Motor neuron (in vitro differentiated cells): Measurements from ENCODE around the gene FHIT. TPM values are rescaled to one million over a fixed set of nuclear protein-coding genes. Genes with fewer than 3 reads are reported as not detected.

Experiments used
- ATAC-seq, 8 experiments: fragments of 200-7000 bp; cut with Tn5 transposase; replicated peaks in 6 of 8; 2 replicates each; pipeline ENCODE4 v1.8.0; 2021; ENCODE audit warnings: mild to moderate bottlenecking in 8 of 8, moderate library complexity in 8 of 8
- H3K27ac ChIP-seq, 2 donors: fragments of 250-450 bp; sonication (Bioruptor Pico); 2 replicates each; pipeline ENCODE4 v1.9.0; 2021; ENCODE audit warnings: antibody characterized with exemption in 2 of 2, mild to moderate bottlenecking in 2 of 2, moderate library complexity in 1 of 2
- H3K4me1 ChIP-seq, 2 donors: fragments of 250-450 bp; sonication (Bioruptor Pico); replicated peaks in 1 of 2; 2 replicates each; pipeline ENCODE4 v1.6.1; 2021; ENCODE audit warnings: antibody characterized with exemption in 2 of 2, mild to moderate bottlenecking in 2 of 2, moderate library complexity in 1 of 2
- H3K4me3 ChIP-seq, 5 donors: fragments of 250-450 bp; sonication (Bioruptor Pico); 2 replicates each; pipeline ENCODE4 v1.9.0; 2021; ENCODE audit warnings: antibody characterized with exemption in 5 of 5, mild to moderate bottlenecking in 5 of 5, moderate library complexity in 4 of 5
- WGBS, 10 experiments: fragments of 450-650 bp; shearing (Covaris generic); methylation state at CpG; one replicate each; pipeline ENCODE4 v1.0.0; 2022; 5-methylcytosine and 5-hydroxymethylcytosine counted together
- in situ Hi-C, 9 experiments: fragments of 400-800 bp; cut with MboI; loops; one replicate each; pipeline ENCODE4 v1.15.0; 2021; ENCODE audit warnings: low sequenced_read_pairs in 9 of 9, low pct_unique_long_range_greater_than_20kb in 2 of 9; ENCODE audit not compliant: unreplicated experiment in 9 of 9
- total RNA-seq, 8 experiments: library from RNA; unstranded; fragments of 300-600 nt; gene quantifications; 2 replicates each; pipeline versions ENCODE4 v1.2.3 to v1.2.4, GENCODE V29; 2022

FHIT gene
- total RNA-seq, 8 experiments from 2014 or later = 1.6 to 25.1 (median 12.1) TPM

GRCh38 chr3:60011218-60011617 lies 1240.0 kb downstream of the FHIT start:
- in situ Hi-C loops = no loop called here
- 47 to 100% (median 85%) methylated on average over 5 to 9 of the region's 9 CpGs; no CpG with 5 or more reads in 1 of the 10 experiments for WGBS, 10 experiments
- peaks cover 17 to 33% of the 10 kb centered on the region in 2 donors for H3K4me1 ChIP-seq
- peak in 3 of 8 experiments; percentile 19 to 86 (median 39) for ATAC-seq
- H3K27ac ChIP-seq = no peak overlapping the region
- no peak overlapping the region for H3K4me3 ChIP-seq

GRCh38 chr3:60010781-60011180 lies 1240.5 kb downstream of the FHIT start:
- Histone ChIP-seq H3K27ac (no peak overlapping the region), H3K4me3 (no peak overlapping the region), H3K4me1 (peaks cover 17 to 32% of the 10 kb centered on the region in 2 donors)
- WGBS, 10 experiments = 28 to 100% (median 69%) methylated on average over 1 to 4 of the region's 4 CpGs; no CpG with 5 or more reads in 1 of the 10 experiments
- ATAC-seq = peak in 1 of 8 experiments; percentile 42
- in situ Hi-C loops = no loop called here

GRCh38 chr3:60009931-60010478 lies 1241.2 kb downstream of the FHIT start:
- Histone ChIP-seq H3K27ac (no peak overlapping the region), H3K4me3 (no peak overlapping the region), H3K4me1 (peaks cover 13 to 24% of the 10 kb centered on the region in 2 donors)
- ATAC-seq = no peak
- in situ Hi-C loops = no loop called here
- 45 to 100% (median 75%) methylated on average over 1 to 3 of the region's 3 CpGs; no CpG with 5 or more reads in 1 of the 10 experiments for WGBS, 10 experiments

DNA sequence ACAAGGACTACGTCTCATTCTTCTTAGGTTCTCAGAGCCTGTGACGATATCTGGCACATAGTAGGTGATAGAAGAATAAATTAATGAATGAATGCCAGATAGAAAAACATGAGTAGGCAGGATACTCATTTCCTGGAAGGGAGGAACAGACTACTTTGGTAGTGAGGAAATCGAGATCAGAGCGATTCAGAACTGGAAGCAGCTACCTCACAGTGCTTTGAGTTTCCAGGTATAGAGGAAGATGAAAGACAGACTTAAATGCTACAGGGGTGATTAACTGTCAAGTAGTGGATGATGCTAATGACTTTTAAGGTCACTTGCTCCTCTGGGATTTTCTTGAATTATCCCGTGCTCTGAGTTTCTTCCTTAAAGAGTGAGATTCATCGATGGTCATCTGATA lies 1249.9 kb downstream of the FHIT start:
- no peak overlapping the region for H3K4me3 ChIP-seq
- no peak for ATAC-seq
- WGBS, 10 experiments = 67 to 100% (median 93%) methylated on average over 2 to 6 of the region's 6 CpGs
- no peak overlapping the region for H3K27ac ChIP-seq
- in situ Hi-C loops = no loop called here
- peaks cover 33 to 48% of the 10 kb centered on the region in 2 donors for H3K4me1 ChIP-seq

DNA sequence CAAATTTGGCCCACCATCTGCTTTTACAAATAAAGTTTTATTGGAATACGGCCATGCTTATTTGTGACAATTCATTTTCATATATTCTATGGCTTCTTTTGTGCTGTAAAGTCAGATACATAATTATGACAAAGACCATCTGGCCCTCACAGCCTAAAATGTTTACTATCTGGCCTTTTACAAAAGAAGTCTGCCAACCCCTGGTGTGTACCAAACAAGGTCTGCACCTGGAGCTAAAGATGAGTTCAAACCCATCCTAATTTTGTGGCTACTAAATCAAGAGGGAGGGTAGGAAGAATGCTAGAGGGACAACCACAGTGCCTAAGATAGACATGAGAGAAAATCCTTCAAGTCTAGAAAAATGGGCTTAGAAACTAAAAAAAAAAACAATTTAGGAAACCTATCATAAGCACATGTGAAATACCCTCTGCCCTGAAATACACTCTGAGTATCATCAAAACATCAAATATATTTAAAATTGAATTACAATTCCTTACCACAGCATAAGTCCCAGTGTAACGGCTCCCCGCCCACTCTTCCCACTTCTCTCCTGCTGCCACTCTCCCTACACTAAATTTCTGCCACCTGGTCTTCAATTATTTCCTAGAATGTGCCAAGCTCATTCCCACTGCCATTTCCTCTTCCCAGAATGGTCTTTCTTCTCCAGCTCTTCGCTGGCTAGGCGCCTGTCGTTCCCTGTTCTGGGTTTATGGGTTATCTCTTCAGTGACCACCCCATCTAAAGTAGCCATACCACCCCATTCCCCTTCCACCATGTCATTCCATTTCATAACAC lies 1250.7 kb downstream of the FHIT start:
- no peak overlapping the region for H3K4me3 ChIP-seq
- H3K27ac ChIP-seq = no peak overlapping the region
- WGBS, 10 experiments = 67 to 100% (median 95%) methylated on average over 1 to 6 of the region's 6 CpGs; no CpG with 5 or more reads in 1 of the 10 experiments
- ATAC-seq = no peak
- in situ Hi-C loops = no loop called here
- H3K4me1 ChIP-seq = peaks cover 36 to 54% of the 10 kb centered on the region in 2 donors

- 12 to 100% (median 28%) methylated on average over 1 to 4 of the region's 6 CpGs; no CpG with 5 or more reads in 1 of the 10 experiments for whole genome bisulfite sequencing, 10 experiments
- peak in 5 of 8 experiments; percentile 93 to 97 (median 95) for ATAC-seq
- Histone ChIP-seq H3K4me1 (peaks cover 41 to 50% of the 10 kb centered on the region in 2 donors), H3K27ac (peak overlapping the region; percentile 79 to 83), H3K4me3 (no peak overlapping the region)
- in situ Hi-C loops = no loop called here
These were observed 1253.2 kb downstream of the FHIT start for GRCh38 chr3:59998058-59998457.

DNA sequence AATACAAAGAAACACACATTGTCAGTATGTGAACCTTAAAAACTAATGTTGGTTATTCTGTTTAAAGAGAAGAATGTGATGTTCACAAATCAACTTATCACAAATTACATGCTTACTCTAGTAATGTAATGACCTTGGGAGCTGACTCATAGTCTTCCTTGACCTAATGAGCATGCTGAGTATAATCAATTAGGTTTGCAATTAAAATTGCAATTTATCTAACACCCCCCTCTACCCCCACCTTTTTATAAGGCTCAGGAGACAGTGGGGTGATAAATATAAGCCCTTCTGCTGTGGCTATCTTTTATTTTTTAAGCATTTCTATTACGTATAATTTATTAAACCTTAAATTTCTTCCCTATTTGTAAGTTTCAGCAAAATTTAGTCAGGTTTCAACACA lies 1253.7 kb downstream of the FHIT start:
- Histone ChIP-seq H3K27ac (peak overlapping the region; percentile 79 to 83), H3K4me3 (no peak overlapping the region), H3K4me1 (peaks cover 41 to 45% of the 10 kb centered on the region in 2 donors)
- ATAC-seq = peak in 5 of 8 experiments; percentile 25 to 52 (median 42)
- whole genome bisulfite sequencing, 10 experiments = 78 to 100% (median 89%) methylated on average over 1 of the region's 1 CpG; no CpG with 5 or more reads in 3 of the 10 experiments
- in situ Hi-C loops = no loop called here

DNA sequence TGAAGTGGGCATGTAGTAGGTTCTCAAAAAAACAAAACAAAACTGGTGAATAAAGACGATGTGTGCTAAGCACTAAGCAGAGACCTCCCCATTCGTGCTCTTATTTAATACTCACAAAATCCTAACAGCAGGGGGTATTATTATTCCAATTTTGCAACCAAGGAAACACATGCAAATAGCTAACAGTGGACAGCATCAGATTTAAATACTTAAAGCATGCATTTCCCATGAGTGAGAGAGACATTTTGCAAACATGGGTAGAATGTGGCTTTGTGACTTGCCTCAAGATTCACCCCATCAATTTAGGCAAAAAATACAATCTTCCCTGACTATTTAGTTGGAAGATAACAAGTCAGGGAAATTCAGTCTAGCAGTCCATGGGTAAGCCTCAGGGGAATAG lies 1255.2 kb downstream of the FHIT start:
- in situ Hi-C loops = no loop called here
- Histone ChIP-seq H3K27ac (peak overlapping the region in 1 of 2 donors; percentile 33), H3K4me1 (peaks cover 41% of the 10 kb centered on the region in 2 donors), H3K4me3 (no peak overlapping the region)
- peak in 5 of 8 experiments; percentile 6 to 82 (median 72) for ATAC-seq
- WGBS, 10 experiments = 0 to 100% (median 74%) methylated on average over 1 to 2 of the region's 2 CpGs; no CpG with 5 or more reads in 3 of the 10 experiments

DNA sequence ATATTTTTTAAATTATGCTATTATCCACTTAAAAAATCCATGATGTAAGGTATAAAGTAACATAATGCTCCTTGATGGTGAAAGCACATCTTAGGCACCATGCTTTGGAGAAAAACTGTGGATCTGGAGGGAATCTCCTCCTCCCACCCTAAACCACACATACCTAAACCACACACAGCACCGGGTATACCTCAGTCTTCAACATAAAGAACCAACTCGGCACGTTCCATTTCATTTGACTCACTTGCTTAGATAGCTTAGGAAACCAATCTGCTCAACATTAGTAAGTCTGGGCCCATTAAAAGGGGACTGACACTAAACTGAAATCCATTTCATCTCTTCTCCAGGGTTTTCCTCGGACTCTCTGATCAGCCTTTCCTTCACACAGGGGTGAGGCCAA lies 1255.7 kb downstream of the FHIT start:
- WGBS, 10 experiments = 0 to 100% (median 93%) methylated on average over 1 to 3 of the region's 4 CpGs; no CpG with 5 or more reads in 3 of the 10 experiments
- ATAC-seq = no peak
- peaks cover 41% of the 10 kb centered on the region in 2 donors for H3K4me1 ChIP-seq
- no peak overlapping the region for H3K27ac ChIP-seq
- no peak overlapping the region for H3K4me3 ChIP-seq
- in situ Hi-C loops = no loop called here

DNA sequence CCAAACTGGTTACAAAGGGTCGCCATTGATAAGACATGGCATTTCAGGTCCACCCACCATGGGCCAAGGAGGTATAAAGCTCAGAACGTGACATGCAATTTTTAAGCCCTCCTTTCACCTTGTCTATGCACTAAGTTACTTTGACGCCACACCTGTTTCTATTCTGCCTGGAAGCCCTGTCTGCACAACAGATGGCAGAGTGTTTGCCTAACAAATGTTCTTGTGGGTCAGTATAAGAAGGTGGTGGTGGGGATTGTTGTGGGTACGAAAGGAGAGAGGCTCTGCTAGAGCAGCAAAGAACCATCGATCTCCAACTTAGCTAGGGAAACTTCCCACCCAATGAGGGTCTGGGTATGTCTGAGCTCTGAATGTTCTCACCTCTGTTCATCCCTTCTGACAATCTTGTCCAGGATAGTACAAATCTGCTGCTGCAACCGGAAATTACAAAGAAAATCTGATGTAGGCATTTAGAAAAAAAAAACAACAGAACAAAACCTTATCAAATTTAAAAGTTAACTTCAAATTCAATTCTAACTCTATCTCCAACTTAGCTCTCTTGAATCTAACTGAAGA lies 1256.4 kb downstream of the FHIT start:
- Histone ChIP-seq H3K27ac (no peak overlapping the region), H3K4me3 (no peak overlapping the region), H3K4me1 (peaks cover 41% of the 10 kb centered on the region in 2 donors)
- no peak for ATAC-seq
- in situ Hi-C loops = no loop called here
- WGBS, 10 experiments = 23 to 100% (median 74%) methylated on average over 1 to 6 of the region's 6 CpGs

DNA sequence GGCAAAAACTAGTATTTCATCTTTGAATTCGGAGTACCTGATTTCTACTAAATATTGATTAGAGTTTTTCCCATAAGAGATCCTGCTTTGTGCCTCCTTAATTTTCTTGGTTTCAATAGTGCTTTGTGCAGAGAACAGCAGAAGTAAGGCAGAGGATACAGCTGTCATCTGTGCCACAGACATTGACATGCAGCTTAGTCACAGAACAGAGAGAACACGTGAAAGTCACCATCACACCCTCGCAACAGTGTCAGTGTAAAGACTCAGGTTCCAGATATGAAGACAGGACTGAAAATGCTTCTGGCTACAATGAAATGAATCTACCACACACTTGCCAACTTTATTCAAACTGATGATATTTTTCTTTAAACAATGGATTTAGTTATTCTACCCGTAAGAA lies 1258.7 kb downstream of the FHIT start:
- ATAC-seq = no peak

GRCh38 chr3:59990915-59991314 lies 1260.3 kb downstream of the FHIT start:
- Histone ChIP-seq H3K4me1 (peaks cover 5 to 11% of the 10 kb centered on the region in 2 donors), H3K4me3 (no peak overlapping the region), H3K27ac (no peak overlapping the region)
- ATAC-seq = no peak
- 57 to 94% (median 82%) methylated on average over 1 to 2 of the region's 2 CpGs; no CpG with 5 or more reads in 2 of the 10 experiments for WGBS, 10 experiments
- in situ Hi-C loops = no loop called here

More for the DNA sequence above, 1258.7 kb downstream of the FHIT start:
- Histone ChIP-seq H3K4me3 (no peak overlapping the region), H3K27ac (no peak overlapping the region), H3K4me1 (peaks cover 21 to 22% of the 10 kb centered on the region in 2 donors)
- in situ Hi-C loops = no loop called here
- WGBS, 10 experiments = 43 to 93% (median 83%) methylated on average over 2 to 4 of the region's 4 CpGs

DNA sequence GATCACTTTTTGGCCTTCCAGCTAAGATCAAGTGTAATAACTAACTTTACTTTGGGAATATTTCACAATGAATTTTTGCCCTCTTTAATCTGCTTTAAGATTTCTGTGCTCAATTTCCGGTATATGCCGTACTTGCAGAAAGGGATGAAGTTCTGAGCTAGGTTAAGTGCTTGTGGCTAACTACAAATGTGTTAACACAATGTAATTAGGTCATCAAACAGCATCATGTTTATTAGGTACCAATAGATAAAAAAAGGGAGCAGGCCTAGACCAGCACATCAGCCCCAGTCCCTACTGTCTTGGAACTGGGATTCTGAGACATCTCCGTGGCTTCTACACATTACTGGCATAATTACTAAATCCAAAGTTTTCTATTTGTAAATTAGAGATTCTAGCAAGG lies 1268.7 kb downstream of the FHIT start:
- in situ Hi-C loops = no loop called here
- WGBS, 10 experiments = 63 to 100% (median 93%) methylated on average over 1 to 3 of the region's 3 CpGs; no CpG with 5 or more reads in 1 of the 10 experiments
- Histone ChIP-seq H3K4me3 (no peak overlapping the region), H3K4me1 (peaks cover 0 to 3% of the 10 kb centered on the region in 2 donors), H3K27ac (no peak overlapping the region)
- ATAC-seq = no peak
